PC-9 (cell line): ENCODE measurements around the gene FNIP2. TPM values are rescaled to one million over a fixed set of nuclear protein-coding genes. Genes with fewer than 3 reads are reported as not detected.

Experiments used
- BruUV-seq: library from RNA; stranded (reverse); fragments of 400-500 nt; replicated peaks from 2 replicates; lab custom pipeline; 2021; lab: Mats Ljungman, UMichigan
- CTCF ChIA-PET: fragments of 300-600 bp; sonication (Branson Sonifier 250); formaldehyde crosslinking; loops from one replicate; lab custom pipeline; 2022; ENCODE audit warnings: antibody characterized with exemption; lab: Charles Lee
- POLR2A ChIA-PET: fragments of 300-600 bp; sonication (Branson Sonifier 250); formaldehyde crosslinking; loops from one replicate; lab custom pipeline; 2022; ENCODE audit warnings: antibody characterized with exemption; ENCODE audit not compliant: unreplicated experiment; lab: Charles Lee
- DNase-seq, 2 experiments: peaks; one replicate each; pipeline versions ENCODE4 v3.0.0 to v3.0.0-alpha.2; 2015 to 2022; ENCODE audit warnings: mixed read lengths in 1 of 2
- H2AFZ ChIP-seq: fragments of 200-600 bp; sonication (generic); 2 replicates; pipeline ENCODE4 v1.8.1; 2017; ENCODE audit warnings: antibody characterized with exemption
- H3F3A ChIP-seq: fragments of 200-600 bp; sonication (generic); 2 replicates; pipeline ENCODE4 v1.8.1; 2017; ENCODE audit warnings: antibody characterized with exemption, mild to moderate bottlenecking, low read depth; ENCODE audit not compliant: insufficient read depth
- H3K27ac ChIP-seq: fragments of 200-600 bp; sonication (generic); 2 replicates; pipeline ENCODE4 v1.6.1; 2016; ENCODE audit warnings: mixed run types
- H3K27me3 ChIP-seq: fragments of 200-600 bp; sonication (generic); 2 replicates; pipeline ENCODE4 v1.6.1; 2016; ENCODE audit warnings: low read depth, mixed run types; ENCODE audit not compliant: insufficient read depth
- H3K36me3 ChIP-seq: fragments of 200-600 bp; sonication (generic); 2 replicates; pipeline ENCODE4 v1.6.1; 2016; ENCODE audit warnings: low read depth, mixed run types
- H3K4me1 ChIP-seq: fragments of 200-600 bp; sonication (generic); replicated peaks from 2 replicates; pipeline ENCODE4 v1.6.1; 2016; ENCODE audit warnings: mixed run types; ENCODE audit not compliant: insufficient read depth
- H3K4me2 ChIP-seq: fragments of 200-600 bp; sonication (generic); 2 replicates; pipeline ENCODE4 v1.6.1; 2017; ENCODE audit warnings: mixed run types
- H3K4me3 ChIP-seq: fragments of 200-600 bp; sonication (generic); 2 replicates; pipeline ENCODE4 v1.6.1; 2016; ENCODE audit warnings: mixed run types
- H3K79me2 ChIP-seq: fragments of 200-600 bp; sonication (generic); 2 replicates; pipeline ENCODE4 v1.6.1; 2017; ENCODE audit warnings: low read depth, mixed run types
- H3K9me2 ChIP-seq: fragments of 200-600 bp; sonication (generic); 2 replicates; pipeline ENCODE4 v1.8.1; 2017; ENCODE audit warnings: mild to moderate bottlenecking; ENCODE audit not compliant: insufficient read depth
- H3K9me3 ChIP-seq: fragments of 200-600 bp; sonication (generic); 2 replicates; pipeline ENCODE4 v1.8.1; 2016; ENCODE audit warnings: low read depth; ENCODE audit not compliant: insufficient read depth
- H4K20me1 ChIP-seq: fragments of 200-600 bp; sonication (generic); 2 replicates; pipeline ENCODE4 v1.8.1; 2017; ENCODE audit not compliant: insufficient read depth
- CTCF ChIP-seq: fragments of 200-600 bp; sonication (generic); conservative IDR thresholded peaks from 2 replicates; pipeline ENCODE4 v1.6.1; 2017; ENCODE audit warnings: mixed run types, antibody characterized with exemption, mild to moderate bottlenecking, moderate library complexity
- EZH2 ChIP-seq: fragments of 200-600 bp; sonication (generic); IDR thresholded peaks from 2 replicates; pipeline ENCODE4 v1.8.0; 2017; ENCODE audit warnings: antibody characterized with exemption, low read depth
- intact Hi-C: fragments of 100-400 bp; cut with micrococcal nuclease; formaldehyde crosslinking; loops from one replicate; pipeline ENCODE4 v1.10.0; 2022; ENCODE audit not compliant: unreplicated experiment
- total RNA-seq: library from RNA; stranded (reverse); gene quantifications from 2 replicates; pipeline ENCODE4 v1.2.3, GENCODE V29; 2021

FNIP2 gene
- total RNA-seq, 1 experiment from 2014 or later = 2.5 TPM

GRCh38 chr4:158840131-158840530, 71.3 kb downstream of the FNIP2 start:
- intact Hi-C loops = no loop called here

DNA sequence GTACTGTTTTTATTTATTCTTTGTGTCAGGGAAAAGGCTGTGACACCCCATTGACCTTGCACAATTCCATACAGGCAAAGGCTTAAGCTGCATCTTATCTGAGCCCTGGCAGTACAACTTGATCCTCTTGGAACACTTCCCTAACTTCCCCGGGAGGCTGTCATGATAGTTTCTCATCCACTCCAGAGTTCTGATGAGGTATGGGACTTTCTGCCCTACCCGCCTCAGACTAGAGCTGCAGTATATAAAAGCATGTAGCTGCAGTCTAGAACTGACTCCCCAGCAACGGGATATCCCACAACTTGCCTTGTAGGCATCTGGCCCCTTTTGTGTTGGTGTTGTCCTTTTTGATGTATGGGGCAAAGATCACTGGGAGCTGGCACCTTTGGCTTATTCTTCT, 72.7 kb downstream of the FNIP2 start:
- Histone ChIP-seq H3K4me3 (no peak overlapping the region), H3K9me2 (no peaks in the 10 kb centered on the region), H3K27me3 (no peaks in the 10 kb centered on the region), H2AFZ (no peak overlapping the region), H3F3A (no peaks in the 10 kb centered on the region), H3K4me1 (no peaks in the 10 kb centered on the region), H3K27ac (no peak overlapping the region), H3K4me2 (no peak overlapping the region), H3K9me3 (no peaks in the 10 kb centered on the region), H4K20me1 (no peaks in the 10 kb centered on the region), H3K36me3 (no peaks in the 10 kb centered on the region), H3K79me2 (no peaks in the 10 kb centered on the region)
- ChIA-PET CTCF (interaction anchor here (0.6 kb wide), 2 partner anchors 17 to 80 kb away, joined by 3 to 4 read pairs; no protein-coding TSS in a partner anchor), POLR2A (no interaction called here)
- TF ChIP-seq CTCF (no peak), EZH2 (no peak)
- no TSS peak for BruUV-seq
- intact Hi-C loops = no loop called here
- DNase-seq = no peak

More at GRCh38 chr4:158840131-158840530, 71.3 kb downstream of the FNIP2 start:
- Histone ChIP-seq H3K27ac (no peak overlapping the region), H3K79me2 (no peaks in the 10 kb centered on the region), H3K36me3 (no peaks in the 10 kb centered on the region), H3K9me2 (no peaks in the 10 kb centered on the region), H3K4me1 (no peaks in the 10 kb centered on the region), H3K9me3 (no peaks in the 10 kb centered on the region), H2AFZ (no peak overlapping the region; the same call in 1 of the 2 replicates), H4K20me1 (no peaks in the 10 kb centered on the region), H3K4me3 (no peak overlapping the region), H3K27me3 (no peaks in the 10 kb centered on the region), H3F3A (no peaks in the 10 kb centered on the region), H3K4me2 (no peak overlapping the region)
- ChIA-PET POLR2A (no interaction called here), CTCF (no interaction called here)
- no TSS peak for BruUV-seq
- no peak for DNase-seq
- TF ChIP-seq CTCF (no peak), EZH2 (no peak)

DNA sequence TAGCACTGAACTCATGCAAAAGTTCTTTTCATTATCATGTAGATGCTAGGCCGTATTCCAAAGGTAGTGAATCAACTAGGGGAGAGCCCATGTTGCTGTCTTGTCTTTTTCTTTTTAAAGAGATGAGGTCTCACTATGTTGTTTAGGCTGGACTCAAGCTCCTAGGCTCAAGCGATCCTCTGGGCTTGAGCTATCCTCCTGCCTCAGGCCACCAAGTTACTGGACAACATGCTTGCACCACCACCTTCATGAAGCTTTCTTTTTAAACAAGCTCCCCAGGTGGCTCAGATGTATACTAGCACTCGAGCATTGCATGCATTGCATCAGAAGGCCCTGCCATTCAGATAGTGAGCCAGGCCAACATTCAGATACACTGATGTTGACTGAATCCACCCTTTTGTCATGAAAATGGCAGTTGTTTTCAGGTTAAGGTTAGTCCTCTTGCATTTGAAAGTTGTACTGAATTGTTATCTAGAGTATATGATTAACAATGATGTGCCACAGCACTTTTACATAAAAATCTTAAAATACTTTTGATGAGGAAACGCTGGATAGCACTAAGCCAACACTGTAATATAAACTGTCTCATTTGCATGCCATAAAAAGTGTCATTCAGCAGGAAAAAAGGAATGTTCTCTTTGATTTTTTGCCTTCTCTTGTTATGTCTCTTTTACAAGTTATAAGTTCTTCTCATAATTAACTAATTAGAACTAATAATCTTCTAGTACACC, 76.7 kb downstream of the FNIP2 start:
- ChIA-PET POLR2A (no interaction called here), CTCF (no interaction called here)
- H3K9me2 ChIP-seq = no peaks in the 10 kb centered on the region
- no peak for TF ChIP-seq EZH2
- no peak for TF ChIP-seq CTCF
- intact Hi-C loops = no loop called here
- no peak for DNase-seq
- H3K36me3 ChIP-seq = no peaks in the 10 kb centered on the region
- no TSS peak for BruUV-seq
- H3K4me2 ChIP-seq = no peak overlapping the region
- no peaks in the 10 kb centered on the region for H3K4me1 ChIP-seq
- H3K4me3 ChIP-seq = no peak overlapping the region
- no peaks in the 10 kb centered on the region for H3K27me3 ChIP-seq
- H3F3A ChIP-seq = no peaks in the 10 kb centered on the region
- H3K9me3 ChIP-seq = no peaks in the 10 kb centered on the region
- H3K27ac ChIP-seq = no peak overlapping the region
- H4K20me1 ChIP-seq = no peaks in the 10 kb centered on the region
- no peak overlapping the region for H2AFZ ChIP-seq
- H3K79me2 ChIP-seq = no peaks in the 10 kb centered on the region
